Mammary epithelial cell (primary cell): ENCODE data around the gene PLEKHG4B.
"Not testable (repeated sequence)": the region's sequence is repeated elsewhere in the genome, so short reads cannot be mapped to it uniquely, and the experiment has no call there.

Experiments
- EZH2 ChIP-seq: IDR thresholded peaks from 2 replicates; pipeline ENCODE4 v1.6.1; 2012; ENCODE audit warnings: low read length, inconsistent platforms, borderline replicate concordance
- TF ChIP-seq, protein P1 (sequence below), 2 donors: IDR thresholded peaks in 1 of 2; conservative IDR thresholded peaks in 1 of 2; 2 replicates each; pipeline ENCODE4 v1.5.1; 2011 to 2012; ENCODE audit warnings: inconsistent platforms in 2 of 2, low read length in 2 of 2, mild to moderate bottlenecking in 2 of 2, control low read depth in 1 of 2, low read depth in 1 of 2; ENCODE audit not compliant: insufficient read depth in 1 of 2; ENCODE audit errors: extremely low read depth in 1 of 2

DNA sequence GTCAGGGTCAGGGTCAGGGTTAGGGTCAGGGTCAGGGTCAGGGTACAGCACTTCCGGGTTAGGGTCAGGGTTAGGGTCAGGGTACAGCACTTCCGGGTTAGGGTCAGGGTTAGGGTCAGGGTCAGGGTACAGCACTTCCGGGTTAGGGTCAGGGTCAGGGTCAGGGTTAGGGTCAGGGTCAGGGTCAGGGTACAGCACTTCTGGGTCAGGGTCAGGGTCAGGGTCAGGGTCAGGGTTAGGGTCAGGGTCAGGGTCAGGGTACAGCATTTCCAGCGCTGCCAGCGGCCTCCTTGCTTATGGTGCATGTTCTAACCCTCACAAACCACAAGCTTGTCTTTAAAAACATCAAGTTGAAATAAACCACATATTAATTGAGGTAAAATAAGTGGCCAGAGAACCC, 42.4 kb upstream of the PLEKHG4B start:
- TF ChIP-seq, protein P1, sequence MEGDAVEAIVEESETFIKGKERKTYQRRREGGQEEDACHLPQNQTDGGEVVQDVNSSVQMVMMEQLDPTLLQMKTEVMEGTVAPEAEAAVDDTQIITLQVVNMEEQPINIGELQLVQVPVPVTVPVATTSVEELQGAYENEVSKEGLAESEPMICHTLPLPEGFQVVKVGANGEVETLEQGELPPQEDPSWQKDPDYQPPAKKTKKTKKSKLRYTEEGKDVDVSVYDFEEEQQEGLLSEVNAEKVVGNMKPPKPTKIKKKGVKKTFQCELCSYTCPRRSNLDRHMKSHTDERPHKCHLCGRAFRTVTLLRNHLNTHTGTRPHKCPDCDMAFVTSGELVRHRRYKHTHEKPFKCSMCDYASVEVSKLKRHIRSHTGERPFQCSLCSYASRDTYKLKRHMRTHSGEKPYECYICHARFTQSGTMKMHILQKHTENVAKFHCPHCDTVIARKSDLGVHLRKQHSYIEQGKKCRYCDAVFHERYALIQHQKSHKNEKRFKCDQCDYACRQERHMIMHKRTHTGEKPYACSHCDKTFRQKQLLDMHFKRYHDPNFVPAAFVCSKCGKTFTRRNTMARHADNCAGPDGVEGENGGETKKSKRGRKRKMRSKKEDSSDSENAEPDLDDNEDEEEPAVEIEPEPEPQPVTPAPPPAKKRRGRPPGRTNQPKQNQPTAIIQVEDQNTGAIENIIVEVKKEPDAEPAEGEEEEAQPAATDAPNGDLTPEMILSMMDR (conservative IDR thresholded peaks at IDR 0.05 in 1 of 2, IDR thresholded peaks at IDR 0.05 in 1 of 2; ENCODE audit: extremely low read depth in 1 of 2, insufficient read depth in 1 of 2, low read depth in 1 of 2, low read length in 2 of 2), result not testable (repeated sequence)
- not testable (repeated sequence) for TF ChIP-seq EZH2
